Stimulated activated CD8-positive, alpha-beta memory T cell treated with anti-CD3 and anti-CD28 coated beads, Interleukin-7, amount 100 ng/mL, for 24 hours (primary cell): Measurements from ENCODE around the gene RHBDD1.
A peak's percentile ranks its signal among the peaks of the same experiment; 100 is the strongest.
"Not testable (repeated sequence)": the region's sequence is repeated elsewhere in the genome, so short reads cannot be mapped to it uniquely, and the experiment has no call there.

Source experiments
- DNase-seq: peaks from one replicate; pipeline ENCODE4 v3.0.0-alpha.2; 2020; ENCODE audit warnings: low read depth

The RHBDD1 gene

DNA sequence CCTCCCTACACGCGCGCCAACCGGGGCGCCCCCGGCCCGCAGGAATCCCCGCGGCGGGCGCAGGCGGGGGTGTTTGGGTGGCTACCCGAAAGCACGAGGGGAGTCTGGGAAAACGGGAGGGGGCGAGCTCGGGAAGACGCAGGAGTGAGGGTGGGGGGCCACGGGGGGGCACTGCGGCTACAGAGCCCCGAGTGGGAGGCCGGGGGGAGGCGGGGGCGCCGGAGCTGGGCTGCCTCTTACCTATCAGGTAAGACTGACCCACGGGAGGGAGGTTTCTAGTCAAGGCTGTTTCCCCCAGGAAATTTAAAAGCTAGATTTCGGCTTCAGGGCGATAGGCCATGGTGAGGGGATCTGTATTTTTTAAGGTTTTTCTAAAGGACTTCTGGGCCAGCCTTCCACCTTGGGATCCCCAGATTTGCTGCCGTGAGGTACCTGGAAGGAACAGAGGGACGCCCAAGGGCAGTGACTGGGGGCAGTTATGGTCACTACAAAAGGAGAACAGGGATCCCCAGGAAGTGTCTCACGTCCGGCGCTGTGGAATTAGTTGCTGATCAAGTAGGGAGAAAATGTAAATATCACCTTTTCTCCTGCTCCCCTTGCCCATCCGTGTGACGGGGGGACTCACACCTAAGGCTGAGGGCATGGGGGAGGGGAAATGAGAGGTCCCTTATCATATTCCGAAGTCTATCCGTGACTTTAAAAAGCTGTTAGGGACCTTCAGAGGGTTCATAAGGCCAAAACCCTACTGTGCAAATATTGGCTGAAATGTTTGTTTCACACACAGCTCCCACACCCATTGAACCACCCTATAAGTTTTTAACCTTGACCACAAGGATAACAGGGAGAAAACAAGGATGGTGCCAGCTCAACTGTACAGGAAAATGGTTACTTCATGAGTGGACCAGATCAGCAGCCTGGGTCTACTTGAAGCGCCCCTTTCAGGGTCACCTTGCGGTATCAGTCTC, 35.6 kb upstream of the RHBDD1 start:
- no peak for DNase-seq

DNA sequence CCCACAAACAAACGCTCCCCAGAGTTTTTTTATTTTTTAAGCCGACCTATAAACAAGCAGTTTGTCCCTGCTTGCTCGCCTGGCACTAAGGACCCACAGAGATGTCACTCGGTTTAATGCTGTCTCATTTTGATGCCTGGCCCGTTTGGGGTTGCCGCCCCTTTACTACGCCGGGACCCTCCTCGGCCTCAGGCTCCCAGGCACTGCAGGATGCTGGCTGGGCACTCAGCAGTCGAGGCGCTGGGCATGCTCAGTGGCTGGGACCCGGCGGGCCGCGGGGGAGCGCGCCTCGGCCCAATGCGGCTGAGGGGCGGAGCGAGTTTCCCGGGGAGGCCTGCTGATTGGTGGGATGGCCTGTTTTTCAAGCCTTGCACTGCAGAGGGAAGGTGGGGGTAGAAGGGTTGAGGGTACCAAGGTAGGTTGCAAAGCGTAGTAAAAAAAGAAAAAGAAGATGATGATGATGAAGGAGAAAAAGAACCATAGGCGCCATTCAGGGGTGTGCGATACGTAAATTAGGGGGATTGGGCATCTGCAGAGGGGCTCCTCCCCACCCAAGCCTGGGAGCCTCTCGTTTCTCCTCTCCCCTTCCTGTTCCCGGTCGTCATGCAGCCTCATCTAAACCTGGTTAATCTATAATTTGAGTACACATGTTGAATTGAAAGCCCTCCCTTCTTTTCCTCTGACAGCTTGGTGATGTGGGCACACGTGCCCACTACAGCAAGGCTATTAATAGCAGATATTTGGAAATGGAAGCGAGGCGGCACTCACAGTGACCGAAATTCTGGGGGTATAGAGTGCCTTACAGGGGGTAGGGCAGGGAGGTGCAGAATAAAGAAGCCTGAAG, 34.7 kb upstream of the RHBDD1 start:
- peak; percentile 64 for DNase-seq

DNA sequence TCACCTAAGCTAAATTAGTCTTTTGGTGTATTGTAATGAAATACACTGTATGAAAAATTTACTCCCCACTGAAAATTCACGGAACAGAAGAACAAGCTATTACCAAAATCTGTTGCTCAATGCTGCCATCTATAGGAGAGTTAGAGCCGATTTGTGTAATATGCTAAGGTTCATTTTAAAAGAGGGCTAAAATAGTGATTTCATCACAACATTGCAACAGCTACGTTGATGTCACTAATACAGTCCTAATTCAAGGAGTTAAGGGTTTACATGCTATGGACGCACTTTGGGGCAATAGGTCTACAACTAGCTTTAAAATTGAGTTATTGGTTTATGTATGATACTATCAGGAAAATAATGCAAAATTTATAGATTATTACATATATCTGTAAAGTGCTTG, 33.3 kb upstream of the RHBDD1 start:
- no peak for DNase-seq

DNA sequence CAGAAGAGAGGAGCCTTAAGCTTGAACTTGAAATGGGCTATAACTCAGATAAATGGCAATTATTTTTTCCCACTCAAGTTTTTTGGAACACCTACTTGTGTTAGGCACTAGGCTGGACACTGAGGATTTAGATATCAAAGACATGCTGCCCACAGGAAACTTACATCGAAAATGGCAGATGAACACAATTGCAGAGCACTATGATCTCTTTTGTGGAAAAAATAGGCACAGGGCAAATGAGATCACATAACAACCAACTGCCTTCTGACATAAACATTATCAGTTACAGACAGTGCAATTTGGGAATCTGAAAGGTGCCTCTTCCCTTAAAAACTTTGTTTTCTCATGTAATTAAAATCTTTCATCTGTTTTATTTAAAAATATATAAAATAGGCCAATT, 32.4 kb upstream of the RHBDD1 start:
- DNase-seq = no peak

DNA sequence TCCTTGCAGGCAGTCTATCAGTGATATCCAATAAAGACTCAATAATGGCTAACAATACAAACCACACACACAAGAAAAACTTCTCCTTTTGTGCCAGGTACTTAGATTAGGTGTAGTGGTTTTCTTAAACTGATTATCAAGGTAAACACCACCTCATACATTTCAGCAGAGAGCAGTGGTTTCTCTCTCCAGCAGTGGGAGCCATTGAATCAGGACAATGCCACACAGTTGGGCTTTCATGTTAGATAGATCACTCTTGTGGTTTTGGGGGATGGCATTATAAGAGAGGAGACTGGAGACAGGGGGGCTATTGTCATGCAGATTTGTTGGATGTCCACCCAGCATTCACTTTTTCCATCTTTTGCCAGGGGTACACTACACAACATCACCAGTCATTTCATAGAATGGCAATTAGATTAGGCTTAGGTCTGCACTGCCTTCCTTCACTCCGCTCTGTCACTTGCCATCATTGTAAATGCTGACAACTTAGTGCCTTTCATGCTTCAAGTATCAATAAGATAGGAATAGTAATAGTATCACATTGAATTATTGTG, 22.6 kb upstream of the RHBDD1 start:
- DNase-seq = no peak

DNA sequence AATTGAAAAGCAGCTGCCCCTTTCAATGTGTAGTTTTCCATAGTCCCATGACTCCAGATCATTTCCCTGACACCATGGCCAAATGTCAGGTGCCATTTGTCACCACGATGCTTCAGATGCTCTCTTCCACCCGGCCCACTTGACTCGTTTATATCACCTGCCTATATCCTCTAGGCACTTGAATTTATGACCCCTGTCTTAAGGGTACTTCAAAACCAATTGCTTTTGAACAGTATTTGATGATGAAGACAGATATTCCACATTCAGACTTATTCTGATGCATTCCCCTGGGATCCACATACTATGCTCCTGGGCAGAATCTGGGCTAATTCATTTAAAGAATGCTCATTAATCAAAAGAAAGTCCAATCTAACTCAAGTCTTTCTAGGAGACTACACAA, 16.9 kb upstream of the RHBDD1 start:
- DNase-seq = no peak

DNA sequence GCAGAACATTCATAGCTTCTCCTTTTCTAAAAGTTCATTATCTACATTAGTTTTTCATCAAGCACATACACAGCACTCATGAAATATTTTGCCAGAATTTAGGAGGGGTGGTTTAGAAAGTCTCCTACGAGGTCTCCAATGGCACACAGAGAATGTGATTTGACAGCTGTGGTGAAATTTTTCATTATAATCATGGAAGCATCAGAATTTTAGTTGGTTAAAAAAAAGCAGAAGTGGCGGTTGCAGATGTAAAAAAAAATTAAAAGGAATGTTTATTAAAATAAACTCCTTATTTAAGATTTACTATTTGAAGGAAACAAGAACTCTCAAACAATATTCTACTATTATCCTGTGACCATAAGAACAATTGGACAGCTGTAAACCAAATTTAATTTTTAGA, 10.8 kb upstream of the RHBDD1 start:
- no peak for DNase-seq

DNA sequence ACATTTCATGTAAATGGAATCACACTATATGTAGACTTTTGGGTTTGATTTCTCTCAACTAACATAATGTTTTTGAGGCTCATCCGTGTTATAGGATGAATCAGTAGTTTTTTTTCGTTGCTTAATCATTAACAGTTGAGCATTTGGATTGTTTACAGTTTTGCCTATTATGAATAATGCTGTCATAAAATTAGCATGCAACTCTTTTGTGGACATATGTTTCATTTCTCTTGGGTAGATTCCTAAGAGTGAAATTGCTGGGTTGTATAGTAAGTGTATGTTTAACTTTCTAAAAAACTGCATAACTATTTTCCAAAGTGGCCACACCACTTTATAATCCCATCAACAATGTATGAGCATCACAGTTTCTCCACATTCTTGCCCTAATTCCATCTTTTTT, 7.7 kb upstream of the RHBDD1 start:
- DNase-seq = no peak

DNA sequence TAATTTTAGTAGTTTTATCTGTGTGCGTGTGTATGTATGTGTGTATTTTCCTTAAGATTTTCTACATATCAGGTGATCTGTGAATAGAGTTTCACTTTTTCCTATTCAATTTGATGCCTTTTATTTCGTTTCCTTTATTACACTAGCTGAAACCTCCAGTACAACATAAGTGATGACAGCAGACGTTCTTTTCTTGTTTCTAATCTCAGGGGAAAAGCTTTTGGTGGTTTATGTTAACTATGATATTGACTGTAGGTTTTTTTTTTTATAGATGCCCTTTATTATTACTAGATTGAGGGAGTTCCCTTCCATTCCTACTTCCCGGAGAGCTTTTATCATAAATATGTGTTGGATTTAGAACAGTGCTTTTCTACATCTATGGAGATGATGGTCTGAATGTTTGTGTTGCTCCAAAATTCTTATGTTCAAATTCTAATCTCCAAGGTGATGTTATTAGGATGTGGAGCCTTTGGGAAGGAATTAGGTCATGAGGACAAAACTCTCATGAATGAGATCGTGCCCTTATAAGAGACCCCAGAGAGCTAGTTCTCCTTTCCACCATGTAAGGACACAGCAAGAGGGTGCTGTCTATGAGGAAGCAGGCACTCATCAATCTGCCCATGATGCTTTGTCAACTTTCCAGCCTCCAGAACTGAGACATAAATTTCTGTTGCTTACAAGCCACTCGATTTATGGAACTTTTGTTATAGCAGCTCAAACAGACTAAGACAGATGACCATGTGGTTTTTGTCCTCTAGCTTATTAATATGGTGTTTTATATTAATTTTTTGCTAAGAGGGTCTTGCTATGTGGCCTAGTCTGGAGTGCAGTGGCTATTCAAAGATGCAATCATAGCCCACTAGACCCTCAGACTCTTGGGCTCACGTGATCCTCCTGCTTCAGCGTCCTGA, 5.9 kb upstream of the RHBDD1 start:
- DNase-seq = no peak

DNA sequence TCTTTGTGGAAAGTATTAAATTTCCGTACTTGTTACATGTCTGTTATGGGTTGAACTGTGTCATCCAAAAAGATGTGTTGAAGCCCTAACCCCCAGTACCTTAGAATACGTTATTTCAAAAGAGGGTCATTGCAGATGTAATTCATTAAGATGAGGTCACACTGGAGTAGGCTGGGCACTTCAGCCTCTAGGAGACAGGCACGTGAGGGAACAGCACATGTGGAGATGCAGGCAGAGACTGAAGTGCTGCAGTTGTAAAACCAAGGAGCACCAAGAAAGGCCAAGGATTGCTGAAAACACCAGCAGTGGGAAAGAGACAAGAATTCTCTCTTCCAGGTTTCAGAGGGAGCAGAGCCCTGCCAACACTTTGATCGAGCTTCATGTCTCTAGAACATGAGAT, 4.6 kb upstream of the RHBDD1 start:
- DNase-seq = no peak

DNA sequence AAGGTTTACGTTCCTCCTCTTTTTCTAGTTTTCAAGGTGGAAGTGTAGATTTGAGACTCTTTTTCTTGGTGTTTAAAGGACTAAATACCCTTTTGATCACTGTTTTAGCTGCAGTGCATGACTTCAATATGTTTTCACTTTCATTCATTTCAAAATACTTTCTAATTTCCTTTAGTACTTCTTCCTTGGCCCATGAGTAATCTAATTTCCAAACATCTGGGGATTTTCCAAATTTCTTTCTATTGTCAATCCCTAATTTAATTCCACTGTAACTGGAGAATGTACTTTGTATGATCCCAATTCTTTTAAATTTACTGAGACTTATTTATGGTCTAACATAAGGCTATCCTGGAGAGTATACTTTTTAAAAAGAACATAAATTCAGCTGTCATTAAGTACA, 3.8 kb upstream of the RHBDD1 start:
- no peak for DNase-seq

DNA sequence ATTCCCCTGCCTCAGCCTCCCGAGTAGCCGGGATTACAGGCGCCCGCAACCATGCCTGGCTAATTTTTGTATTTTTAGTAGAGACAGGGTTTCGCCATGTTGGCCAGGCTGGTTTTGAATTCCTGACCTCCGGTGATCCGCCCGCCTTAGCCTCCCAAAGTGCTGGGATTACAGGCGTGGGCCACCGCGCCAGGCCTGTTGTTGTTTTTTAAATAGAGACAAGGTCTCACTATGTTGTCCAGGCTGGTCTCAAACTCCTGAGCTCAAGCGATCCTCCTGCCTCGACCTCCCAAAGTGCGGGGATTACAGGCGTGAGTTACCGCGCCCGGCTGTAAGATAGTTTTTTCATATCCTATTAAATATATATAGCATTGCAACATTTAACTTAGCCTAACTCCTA, 974 bp upstream of the RHBDD1 start:
- DNase-seq = not testable (repeated sequence)

DNA sequence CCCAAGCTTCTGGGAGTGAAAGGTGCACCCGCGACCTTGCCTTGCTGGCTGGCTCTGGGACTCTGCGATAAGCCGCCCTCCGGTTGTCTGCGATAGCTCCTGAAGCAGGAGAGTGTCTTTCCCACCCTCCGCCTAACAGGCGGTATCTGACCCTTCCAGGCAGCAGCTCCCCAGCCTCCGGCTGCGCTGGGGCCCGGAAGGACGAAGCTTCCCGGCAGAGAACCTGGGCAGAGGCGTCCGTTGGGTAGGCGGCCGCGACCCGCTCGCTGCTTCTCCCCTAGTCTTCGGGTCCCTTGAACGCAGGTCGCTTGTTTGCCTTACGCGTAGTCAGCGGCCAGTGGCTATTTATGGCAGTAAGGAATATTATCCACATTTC, 446 bp upstream of the RHBDD1 start:
- peak; percentile 12 for DNase-seq

DNA sequence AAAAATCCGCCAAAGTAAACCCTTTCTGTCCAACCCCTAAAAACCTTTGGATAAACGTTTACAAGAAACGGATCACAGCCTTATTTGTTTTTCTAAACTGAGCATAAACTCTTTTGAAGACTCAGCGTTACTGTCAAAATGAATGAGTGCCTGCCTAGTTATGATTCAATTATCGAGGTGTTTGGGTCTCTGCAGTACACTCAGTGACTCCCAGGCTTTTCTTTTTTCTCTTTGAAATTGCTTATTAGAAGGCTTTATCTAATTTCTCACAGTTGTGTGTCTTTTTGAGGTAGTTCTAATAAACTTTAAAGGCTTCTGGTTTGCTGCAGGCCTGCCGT, 663 bp downstream of the RHBDD1 start:
- no peak for DNase-seq

DNA sequence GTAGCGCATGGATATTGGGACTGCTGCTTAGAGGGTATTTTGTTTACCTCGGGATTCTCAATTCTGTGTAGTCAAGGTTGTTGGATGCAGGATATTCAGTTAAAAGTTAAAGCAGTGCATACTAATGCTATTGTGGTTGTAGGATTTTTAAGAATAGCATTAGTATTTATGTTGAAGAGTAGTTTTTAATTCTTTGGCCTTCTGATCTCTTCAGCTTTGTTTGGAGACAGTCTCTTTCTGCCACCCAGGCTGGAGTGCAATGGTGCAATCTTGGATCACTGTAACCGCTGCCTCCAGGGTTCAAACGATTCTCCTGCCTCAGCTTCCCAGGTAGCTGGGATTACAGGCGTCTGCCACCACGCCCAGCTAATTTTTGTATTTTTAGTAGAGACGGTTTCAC, 1.5 kb downstream of the RHBDD1 start:
- DNase-seq = no peak

DNA sequence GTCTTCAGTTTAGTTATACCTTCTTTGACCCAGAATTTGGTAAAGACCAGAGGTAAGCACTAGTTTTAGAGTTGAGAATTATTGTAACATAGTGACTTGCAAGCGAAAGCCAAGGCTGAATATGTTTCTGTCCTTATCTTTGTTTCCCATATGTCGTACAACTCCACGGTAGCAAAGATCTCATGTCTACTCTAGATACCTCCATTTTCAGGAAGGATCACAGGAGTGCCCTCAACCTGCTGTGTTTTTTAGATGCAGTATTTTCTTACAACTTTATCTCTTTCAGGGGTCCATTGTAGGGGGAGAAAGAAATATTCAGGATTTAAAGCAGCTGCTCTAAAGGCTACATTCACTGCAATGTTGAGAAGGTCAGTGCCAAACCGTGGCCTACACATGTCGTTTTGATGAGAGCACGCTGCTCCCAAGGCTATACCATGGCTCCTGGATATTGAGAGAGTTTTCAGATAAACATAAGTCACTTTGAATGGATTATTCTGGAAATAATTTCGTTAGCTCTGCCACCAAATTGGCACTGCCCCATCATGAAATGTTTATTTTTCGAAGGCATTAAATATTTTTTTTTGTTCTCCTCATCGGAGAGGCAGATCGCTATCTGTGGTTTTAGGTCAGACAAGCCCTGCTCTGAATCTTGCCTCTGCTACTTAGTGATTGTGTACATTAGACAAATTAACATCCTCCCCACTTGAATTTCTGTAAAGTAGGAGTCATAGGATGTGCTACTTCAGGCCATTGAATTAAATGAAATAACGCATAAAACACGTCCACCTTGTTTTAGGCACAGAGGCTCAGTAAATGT, 2.1 kb downstream of the RHBDD1 start:
- no peak for DNase-seq

DNA sequence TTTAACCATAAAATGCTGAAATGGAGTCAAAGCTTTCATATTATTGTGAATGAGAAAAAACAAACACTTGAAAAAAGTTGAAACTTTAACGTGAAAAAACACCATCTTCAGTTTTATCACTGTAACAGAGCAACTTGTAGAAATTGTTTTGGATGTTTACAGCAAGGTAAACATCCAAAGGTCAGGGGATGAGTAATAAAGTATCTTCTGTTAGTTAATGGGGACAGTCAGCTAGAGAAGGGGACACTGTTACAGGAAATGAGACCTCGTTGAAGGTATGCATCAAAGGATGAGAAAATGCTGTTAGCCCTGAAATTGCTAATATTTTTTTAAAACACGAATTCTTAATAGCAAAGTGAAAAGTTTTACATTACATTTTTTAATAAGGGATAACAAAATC, 2.9 kb downstream of the RHBDD1 start:
- DNase-seq = no peak

DNA sequence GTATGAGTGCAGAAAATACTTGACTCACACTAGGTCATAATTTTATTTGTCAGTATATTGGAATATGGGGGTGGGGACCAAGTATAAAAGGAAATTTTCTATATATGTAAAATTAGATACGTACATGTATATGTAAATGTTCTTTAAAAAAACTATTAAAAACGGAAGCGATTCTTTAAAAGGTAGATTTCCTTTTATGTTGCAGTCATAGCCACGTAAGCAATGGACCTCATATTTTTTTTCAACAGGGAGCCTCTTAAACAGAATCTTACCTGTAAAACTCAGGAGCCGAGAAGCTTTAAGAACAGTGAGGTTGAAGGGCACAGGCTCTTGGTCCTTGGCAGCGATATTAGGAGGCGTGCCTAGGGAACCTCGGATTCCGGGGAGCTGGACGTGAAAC, 3.3 kb downstream of the RHBDD1 start:
- DNase-seq = no peak

DNA sequence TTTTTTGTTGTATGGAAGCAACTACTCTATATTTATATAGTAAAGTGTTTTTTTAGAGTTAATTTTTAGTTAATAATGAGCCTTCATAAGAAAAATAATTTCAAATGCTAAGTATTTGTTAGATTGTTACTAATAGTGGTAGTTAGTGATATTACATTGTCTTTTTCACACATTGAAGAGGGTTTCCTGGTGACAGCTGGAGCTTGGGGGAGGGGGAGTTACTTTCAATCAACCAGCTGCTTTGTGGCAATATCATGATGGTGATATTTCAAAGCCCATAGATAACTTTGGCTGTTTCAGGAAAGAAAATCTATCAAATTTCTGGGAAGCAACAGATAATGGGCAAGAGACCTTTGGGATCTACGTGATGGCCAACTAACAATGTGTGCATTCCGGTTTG, 4.1 kb downstream of the RHBDD1 start:
- no peak for DNase-seq

DNA sequence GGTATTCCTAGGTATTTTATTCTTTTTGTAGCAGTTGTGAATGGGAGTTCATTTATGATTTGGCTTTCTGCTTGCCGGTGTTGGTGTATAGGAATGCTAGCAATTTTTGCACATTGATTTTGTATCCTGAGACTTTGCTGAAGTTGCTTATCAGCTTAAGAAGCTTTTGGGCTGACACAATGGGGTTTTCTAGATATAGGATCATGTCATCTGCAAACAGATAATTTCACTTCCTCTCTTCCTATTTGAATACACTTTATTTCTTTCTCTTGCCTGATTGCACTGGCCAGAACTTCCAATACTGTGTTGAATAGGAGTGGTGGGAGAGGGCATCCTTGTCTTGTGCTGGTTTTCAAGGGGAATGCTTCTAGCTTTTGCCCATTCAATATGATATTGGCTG, 7.1 kb downstream of the RHBDD1 start:
- DNase-seq = not testable (repeated sequence)
